Activated CD4-positive, alpha-beta T cell treated with anti-CD3 and anti-CD28 coated beads, Interleukin-2, amount 10 ng/mL, durations not matched to agents 24 days and 14 days (primary cell): ENCODE results near the gene RPS25. TPM values are rescaled to one million over a fixed set of nuclear protein-coding genes. Genes with fewer than 3 reads are reported as not detected.
"Not testable (repeated sequence)": the region's sequence is repeated elsewhere in the genome, so short reads cannot be mapped to it uniquely, and the experiment has no call there.

ENCODE experiments used
- DNase-seq: peaks from one replicate; pipeline ENCODE4 v3.0.0; 2022
- H3K27ac Mint-ChIP-seq: one replicate; pipeline ENCODE4 v1.8.0; 2022; ENCODE audit warnings: mild to moderate bottlenecking, mixed read lengths
- H3K27me3 Mint-ChIP-seq: one replicate; pipeline ENCODE4 v1.8.0; 2022; ENCODE audit warnings: mixed read lengths
- H3K36me3 Mint-ChIP-seq: one replicate; pipeline ENCODE4 v1.8.0; 2022; ENCODE audit warnings: low read depth, mild to moderate bottlenecking, mixed read lengths
- H3K4me1 Mint-ChIP-seq: one replicate; pipeline ENCODE4 v1.8.0; 2021; ENCODE audit warnings: mixed read lengths
- H3K4me3 Mint-ChIP-seq: one replicate; pipeline ENCODE4 v1.8.0; 2022; ENCODE audit warnings: mild to moderate bottlenecking, moderate library complexity, mixed read lengths
- H3K9me3 Mint-ChIP-seq: one replicate; pipeline ENCODE4 v1.8.0; 2021; ENCODE audit warnings: mixed read lengths
- intact Hi-C: fragments of 100-400 bp; cut with micrococcal nuclease; formaldehyde crosslinking; loops from one replicate; pipeline ENCODE4 v1.15.1; 2023
- total RNA-seq: library from RNA; stranded (reverse); gene quantifications from 2 replicates; pipeline ENCODE4 v1.2.3, GENCODE V29; 2022

RPS25 gene
- total RNA-seq, result 1,641 and 1,650 TPM in 2 replicates

- H3K27me3 Mint-ChIP-seq, result no peaks in the 10 kb centered on the region
- no peaks in the 10 kb centered on the region for H3K9me3 Mint-ChIP-seq
- H3K4me1 Mint-ChIP-seq, result peaks cover 35% of the 10 kb centered on the region
- peak within 1 kb of the TSS; percentile 99 for H3K27ac Mint-ChIP-seq
- peaks cover 74% of the 10 kb centered on the region for H3K36me3 Mint-ChIP-seq
- peak; percentile 98 for DNase-seq
- intact Hi-C loops, result loop anchor here (1.0 to 5.0 kb wide), 8 partner anchors 12 to 226 kb away; partner anchors contain the start of genes BCL9L, CENATAC, DDX6 and HMBS
- H3K4me3 Mint-ChIP-seq, result peak within 1 kb of the TSS; percentile 100
Measured at GRCh38 chr11:119018074-119018938, at the start of gene RPS25, which contains the start of gene TRAPPC4. RPS25 (minus strand) TSS chr11:119018343; CDS start chr11:119018284, 59 bp downstream. TRAPPC4 (plus strand) TSS chr11:119018766; CDS start chr11:119018796, 30 bp downstream.

DNA sequence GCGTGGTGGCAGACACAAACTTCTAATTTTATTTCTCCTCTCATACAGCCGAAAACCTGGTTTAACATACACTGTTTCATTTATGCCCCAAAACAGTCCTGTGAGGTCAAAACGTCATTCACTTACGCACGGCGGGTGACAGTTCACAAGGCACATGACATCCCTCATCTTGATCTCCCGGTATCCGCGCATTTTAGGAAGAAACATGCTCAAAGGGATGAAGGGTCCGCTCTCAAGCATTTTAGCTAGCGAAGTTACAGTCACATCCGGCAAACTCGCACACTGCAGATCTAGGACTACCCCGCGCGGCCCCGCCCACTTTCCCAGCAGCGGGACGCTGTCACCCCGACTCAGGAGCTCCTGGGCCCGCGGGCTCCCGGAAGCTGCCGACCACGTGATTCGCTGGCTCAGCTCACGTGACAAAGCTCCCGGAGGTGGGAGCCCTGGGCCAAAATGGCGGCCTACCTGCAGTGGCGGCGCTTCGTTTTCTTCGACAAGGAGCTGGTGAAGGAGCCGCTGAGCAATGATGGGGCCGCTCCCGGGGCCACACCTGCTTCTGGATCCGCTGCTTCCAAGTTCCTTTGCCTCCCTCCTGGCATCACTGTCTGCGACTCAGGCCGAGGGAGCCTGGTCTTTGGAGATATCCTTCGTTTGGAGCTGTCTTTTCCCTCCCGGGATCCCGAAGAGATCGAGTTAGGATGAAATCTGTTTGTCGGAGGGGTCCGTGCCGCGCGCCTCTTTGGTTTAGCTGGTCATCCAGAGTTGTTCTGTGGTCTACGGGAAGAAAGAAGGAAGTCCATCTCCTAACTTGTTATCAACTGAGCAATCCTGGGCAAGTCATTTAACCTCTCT is 49.5 kb upstream of the RPS25 start, which contains the start of gene VPS11:
VPS11 (plus strand) TSS at position 448 of the 852 bp plus-strand sequence; CDS start at position 454, 6 bp downstream.
- intact Hi-C loops, result loop anchor here (1.0 to 5.0 kb wide), 5 partner anchors 10 to 255 kb away; partner anchors contain the start of genes HMBS, HYOU1 and SLC37A4

DNA sequence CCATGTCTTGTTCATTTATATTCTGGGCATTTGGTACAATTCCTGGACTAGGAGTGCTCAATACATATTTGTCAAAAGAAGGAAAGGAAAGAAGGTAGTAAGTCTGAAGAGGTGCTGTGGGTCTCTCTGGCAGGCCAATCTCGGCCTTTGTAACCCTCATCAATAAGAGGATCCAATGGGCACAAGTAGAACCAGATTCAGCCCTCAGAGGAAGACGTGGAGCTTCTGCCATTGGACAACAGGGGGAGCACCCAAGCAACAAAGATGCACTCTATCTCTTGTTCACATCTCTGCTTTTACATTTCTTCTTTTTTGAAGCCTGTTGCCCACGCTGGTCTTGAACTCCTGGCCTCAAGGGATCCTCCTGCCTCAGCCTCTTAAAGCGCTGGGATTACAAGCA is 47.2 kb upstream of the RPS25 start:
- H3K27ac Mint-ChIP-seq, result peak overlapping the region; percentile 40

More for the DNA sequence above, 49.5 kb upstream of the RPS25 start, which contains the start of gene VPS11:
- Mint-ChIP-seq H3K36me3 (peaks cover 25% of the 10 kb centered on the region), H3K9me3 (no peaks in the 10 kb centered on the region), H3K27me3 (no peaks in the 10 kb centered on the region), H3K27ac (peak within 1 kb of the TSS; percentile 93), H3K4me1 (peaks cover 22% of the 10 kb centered on the region), H3K4me3 (peak within 1 kb of the TSS; percentile 92)
- DNase-seq, result peak; percentile 99

GRCh38 chr11:119062779-119063178 is 44.6 kb upstream of the RPS25 start:
- H3K9me3 Mint-ChIP-seq, result no peaks in the 10 kb centered on the region
- H3K4me1 Mint-ChIP-seq, result peaks cover 25% of the 10 kb centered on the region
- H3K36me3 Mint-ChIP-seq, result peaks cover 3% of the 10 kb centered on the region
- no peaks in the 10 kb centered on the region for H3K27me3 Mint-ChIP-seq
- DNase-seq, result no peak
- no peak overlapping the region for H3K27ac Mint-ChIP-seq
- intact Hi-C loops, result no loop called here
- no peak overlapping the region for H3K4me3 Mint-ChIP-seq

More for the DNA sequence above, 47.2 kb upstream of the RPS25 start:
- DNase-seq, result peak; percentile 87
- peak overlapping the region; percentile 92 for H3K4me3 Mint-ChIP-seq
- no peaks in the 10 kb centered on the region for H3K27me3 Mint-ChIP-seq
- H3K36me3 Mint-ChIP-seq, result peaks cover 9% of the 10 kb centered on the region
- intact Hi-C loops, result loop anchor here (2.0 to 5.0 kb wide), 2 partner anchors 131 to 257 kb away; no protein-coding TSS in a partner anchor
- H3K4me1 Mint-ChIP-seq, result peaks cover 22% of the 10 kb centered on the region
- no peaks in the 10 kb centered on the region for H3K9me3 Mint-ChIP-seq

GRCh38 chr11:119061256-119061655 is 43.1 kb upstream of the RPS25 start:
- Mint-ChIP-seq H3K27me3 (no peaks in the 10 kb centered on the region), H3K9me3 (no peaks in the 10 kb centered on the region), H3K27ac (no peak overlapping the region), H3K4me1 (peaks cover 20% of the 10 kb centered on the region), H3K36me3 (peaks cover 7% of the 10 kb centered on the region), H3K4me3 (no peak overlapping the region)
- no peak for DNase-seq
- intact Hi-C loops, result no loop called here

- not testable (repeated sequence) for H3K4me3 Mint-ChIP-seq, H3K27ac Mint-ChIP-seq, DNase-seq, H3K27me3 Mint-ChIP-seq, H3K9me3 Mint-ChIP-seq
- peaks cover 24% of the 10 kb centered on the region for H3K36me3 Mint-ChIP-seq
- peaks cover 24% of the 10 kb centered on the region for H3K4me1 Mint-ChIP-seq
- intact Hi-C loops, result loop anchor here (5.0 kb wide), 1 partner anchor 62 kb away; the partner anchor contains the start of gene CENATAC
Measured at GRCh38 chr11:119059128-119059527, 41.0 kb upstream of the RPS25 start.

GRCh38 chr11:119057000-119057769 is 39.0 kb upstream of the RPS25 start, which contains the start of gene HYOU1:
HYOU1 (minus strand) TSS chr11:119057205; CDS start chr11:119056160, 1,045 bp downstream.
- intact Hi-C loops, result loop anchor here (1.0 to 5.0 kb wide), 8 partner anchors 10 to 64 kb away; partner anchors contain the start of genes CENATAC, DPAGT1, HINFP and HMBS
- peaks cover 40% of the 10 kb centered on the region for H3K36me3 Mint-ChIP-seq
- peak; percentile 99 for DNase-seq
- no peaks in the 10 kb centered on the region for H3K9me3 Mint-ChIP-seq
- no peaks in the 10 kb centered on the region for H3K27me3 Mint-ChIP-seq
- peaks cover 36% of the 10 kb centered on the region for H3K4me1 Mint-ChIP-seq
- peak within 1 kb of the TSS; percentile 98 for H3K27ac Mint-ChIP-seq
- H3K4me3 Mint-ChIP-seq, result peak within 1 kb of the TSS; percentile 95

DNA sequence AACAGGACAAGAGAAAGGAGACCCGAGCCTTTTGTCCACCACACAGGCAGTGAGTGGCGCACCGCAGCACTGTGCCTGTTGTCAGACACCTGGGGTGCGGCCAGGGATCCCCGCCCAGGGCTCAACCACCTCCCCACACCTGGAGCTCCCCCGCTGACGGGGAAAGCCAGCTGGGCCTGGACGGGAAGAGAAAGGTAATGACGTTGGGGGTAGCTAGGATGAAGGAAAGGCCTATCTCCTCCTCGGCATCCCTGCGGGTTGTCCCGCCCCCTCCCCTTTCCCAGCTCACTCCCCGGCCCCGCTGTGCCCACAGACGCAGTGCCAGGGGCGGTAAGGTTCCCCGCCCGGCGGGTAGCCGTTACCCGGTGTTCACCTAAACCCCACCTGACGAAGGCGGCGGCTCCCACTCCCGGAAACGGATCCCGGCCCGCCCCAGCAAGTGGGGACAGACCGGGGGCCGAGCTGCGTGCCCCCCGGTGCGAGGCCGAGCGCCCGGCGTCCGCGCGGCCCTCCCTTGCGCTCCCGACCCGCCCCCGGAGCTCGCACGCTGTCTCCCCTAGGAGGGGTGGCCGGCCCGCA is 38.4 kb upstream of the RPS25 start:
- peak; percentile 83 for DNase-seq
- H3K9me3 Mint-ChIP-seq, result no peaks in the 10 kb centered on the region
- H3K4me1 Mint-ChIP-seq, result peaks cover 41% of the 10 kb centered on the region

GRCh38 chr11:119055901-119056300 is 37.8 kb upstream of the RPS25 start:
- intact Hi-C loops, result loop anchor here (5.0 kb wide), 1 partner anchor 59 kb away; the partner anchor contains the start of gene CENATAC
- H3K4me1 Mint-ChIP-seq, result peaks cover 45% of the 10 kb centered on the region
- no peaks in the 10 kb centered on the region for H3K9me3 Mint-ChIP-seq
- peak overlapping the region; percentile 80 for H3K27ac Mint-ChIP-seq
- DNase-seq, result peak; percentile 75
- peaks cover 51% of the 10 kb centered on the region for H3K36me3 Mint-ChIP-seq
- peak overlapping the region; percentile 95 for H3K4me3 Mint-ChIP-seq
- no peaks in the 10 kb centered on the region for H3K27me3 Mint-ChIP-seq

More for the DNA sequence above, 38.4 kb upstream of the RPS25 start:
- intact Hi-C loops, result loop anchor here (5.0 kb wide), 1 partner anchor 59 kb away; the partner anchor contains the start of gene CENATAC
- Mint-ChIP-seq H3K27ac (peak overlapping the region; percentile 98), H3K27me3 (no peaks in the 10 kb centered on the region), H3K4me3 (peak overlapping the region; percentile 95), H3K36me3 (peaks cover 45% of the 10 kb centered on the region)

DNA sequence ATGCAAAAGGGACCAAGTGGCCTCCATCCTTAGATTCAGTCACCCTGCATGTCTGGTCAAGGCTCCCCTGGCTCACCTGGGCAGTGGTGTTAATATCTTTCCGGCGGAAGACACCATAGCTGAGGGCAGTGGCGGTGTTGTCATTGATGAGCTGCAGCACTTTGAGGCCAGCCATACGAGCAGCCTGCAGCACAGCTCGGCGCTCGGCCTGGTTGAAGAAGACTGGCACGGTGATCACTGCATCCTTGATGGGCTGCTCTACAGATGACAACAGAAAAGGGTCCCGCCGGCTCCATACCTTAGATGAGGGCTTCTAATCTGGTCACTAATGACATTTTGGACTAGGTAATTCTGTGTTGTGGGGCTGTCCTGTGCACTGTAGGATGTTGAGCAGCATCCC is 36.3 kb upstream of the RPS25 start:
- Mint-ChIP-seq H3K36me3 (peaks cover 59% of the 10 kb centered on the region), H3K27ac (no peak overlapping the region), H3K27me3 (no peaks in the 10 kb centered on the region), H3K4me1 (peaks cover 46% of the 10 kb centered on the region), H3K4me3 (no peak overlapping the region), H3K9me3 (no peaks in the 10 kb centered on the region)
- intact Hi-C loops, result no loop called here
- DNase-seq, result no peak

- H3K36me3 Mint-ChIP-seq, result peaks cover 74% of the 10 kb centered on the region
- peaks cover 36% of the 10 kb centered on the region for H3K4me1 Mint-ChIP-seq
- no peaks in the 10 kb centered on the region for H3K9me3 Mint-ChIP-seq
- H3K4me3 Mint-ChIP-seq, result no peak overlapping the region
- DNase-seq, result no peak
- intact Hi-C loops, result no loop called here
- H3K27ac Mint-ChIP-seq, result peak overlapping the region; percentile 48
- H3K27me3 Mint-ChIP-seq, result no peaks in the 10 kb centered on the region
Measured at GRCh38 chr11:119052163-119052814, 34.1 kb upstream of the RPS25 start.
